B cell (primary cell): ENCODE measurements around the gene SAMD4B. TPM values are rescaled to one million over a fixed set of nuclear protein-coding genes. Genes with fewer than 3 reads are reported as not detected.

Experiments used
- ATAC-seq: fragments of 200-7000 bp; cut with Tn5 transposase; one replicate; pipeline ENCODE4 v1.10.0; 2021; ENCODE audit warnings: low read depth, mild to moderate bottlenecking, moderate number of reproducible peaks, moderate library complexity
- CTCF ChIA-PET: fragments of 350-600 bp; sonication (Branson Sonifier 250); formaldehyde crosslinking; loops from one replicate; lab custom pipeline; 2021; ENCODE audit warnings: antibody characterized with exemption, inconsistent platforms; lab: Charles Lee
- POLR2A ChIA-PET: fragments of 350-600 bp; sonication (Branson Sonifier 250); formaldehyde crosslinking; loops from one replicate; lab custom pipeline; 2021; ENCODE audit warnings: antibody characterized with exemption; lab: Charles Lee
- DNase-seq: peaks from one replicate; pipeline ENCODE4 v3.0.0; 2013
- H2AFZ ChIP-seq: 2 replicates; pipeline ENCODE4 v1.6.1; 2012; ENCODE audit warnings: mild to moderate bottlenecking, low read depth, low read length; ENCODE audit not compliant: insufficient read depth, poor library complexity, severe bottlenecking
- H3K27ac ChIP-seq, 2 donors: 1 replicate in 1 of 2; 2 replicates in 1 of 2; pipeline ENCODE4 v1.5.1; 2012 to 2013; ENCODE audit warnings: low read length in 2 of 2, mild to moderate bottlenecking in 2 of 2, moderate library complexity in 1 of 2
- H3K27me3 ChIP-seq, 4 experiments: fragments of 200-600 bp in 1 of 4; sonication (generic) in 1 of 4; replicated peaks in 1 of 4; 1 replicate in 2 of 4; 2 replicates in 2 of 4; pipeline versions ENCODE4 v1.6.1 to v1.7.0; 2013 to 2016; ENCODE audit warnings: low read length in 3 of 4, mild to moderate bottlenecking in 2 of 4, mixed read lengths in 1 of 4, moderate library complexity in 1 of 4; ENCODE audit not compliant: insufficient read depth in 4 of 4, control insufficient read depth in 3 of 4; ENCODE audit errors: control extremely low read depth in 1 of 4
- H3K36me3 ChIP-seq, 2 experiments: replicated peaks in 1 of 2; 1 replicate in 1 of 2; 2 replicates in 1 of 2; pipeline versions ENCODE4 v1.6.1 to v1.7.1; 2013; ENCODE audit warnings: low read length in 1 of 2; ENCODE audit not compliant: insufficient read depth in 2 of 2, control insufficient read depth in 1 of 2; ENCODE audit errors: control extremely low read depth in 1 of 2, extremely low read depth in 1 of 2
- H3K4me1 ChIP-seq, 2 donors: fragments of 200-600 bp in 1 of 2; sonication (generic) in 1 of 2; 1 replicate in 1 of 2; 2 replicates in 1 of 2; pipeline versions ENCODE4 v1.5.1 to v1.6.1; 2013 to 2017; ENCODE audit warnings: low read length in 2 of 2; ENCODE audit not compliant: control insufficient read depth in 2 of 2, insufficient read depth in 2 of 2
- H3K4me2 ChIP-seq: replicated peaks from 2 replicates; pipeline ENCODE3; 2012; ENCODE audit warnings: mild to moderate bottlenecking, low read depth, low read length; ENCODE audit not compliant: poor library complexity, severe bottlenecking
- H3K4me3 ChIP-seq, 5 experiments: fragments of 200-600 bp in 1 of 5; sonication (generic) in 1 of 5; 1 replicate in 3 of 5; 2 replicates in 2 of 5; pipeline versions ENCODE4 v1.5.1 to v1.7.0; 2011 to 2016; ENCODE audit warnings: low read length in 4 of 5, mild to moderate bottlenecking in 4 of 5, low read depth in 2 of 5, control low read depth in 1 of 5, moderate library complexity in 1 of 5; ENCODE audit not compliant: insufficient read depth in 1 of 5; ENCODE audit errors: control extremely low read depth in 1 of 5, extremely low read depth in 1 of 5
- H3K79me2 ChIP-seq: fragments of 200-600 bp; sonication (generic); one replicate; pipeline ENCODE4 v1.6.0; 2016; ENCODE audit warnings: low read length; ENCODE audit not compliant: control insufficient read depth, insufficient read depth
- H3K9ac ChIP-seq: fragments of 200-600 bp; sonication (generic); 2 replicates; pipeline ENCODE4 v1.6.1; 2017; ENCODE audit warnings: mild to moderate bottlenecking, low read length, moderate library complexity
- H3K9me3 ChIP-seq, 3 donors: one replicate each; pipeline versions ENCODE4 v1.6.1 to v1.7.1; 2013; ENCODE audit warnings: low read length in 2 of 3; ENCODE audit not compliant: control insufficient read depth in 2 of 3, insufficient read depth in 1 of 3; ENCODE audit errors: control extremely low read depth in 1 of 3
- H4K20me1 ChIP-seq: 2 replicates; pipeline ENCODE4 v1.6.0; 2012; ENCODE audit warnings: mild to moderate bottlenecking, low read length; ENCODE audit not compliant: insufficient read depth, control insufficient read depth, poor library complexity, severe bottlenecking
- H3K27ac Mint-ChIP-seq: one replicate; pipeline ENCODE4 v1.8.0; 2021; ENCODE audit warnings: mixed read lengths
- H3K27me3 Mint-ChIP-seq: one replicate; pipeline ENCODE4 v1.8.0; 2021; ENCODE audit warnings: mixed read lengths
- H3K4me1 Mint-ChIP-seq: one replicate; pipeline ENCODE4 v1.8.0; 2021; ENCODE audit warnings: mixed read lengths
- H3K4me3 Mint-ChIP-seq: one replicate; pipeline ENCODE4 v1.8.0; 2021; ENCODE audit warnings: mixed read lengths
- H3K9me3 Mint-ChIP-seq: one replicate; pipeline ENCODE4 v1.8.0; 2022; ENCODE audit warnings: mixed read lengths; ENCODE audit not compliant: insufficient read depth
- EZH2 ChIP-seq: IDR thresholded peaks from 2 replicates; pipeline ENCODE4 v1.6.1; 2012; ENCODE audit warnings: borderline replicate concordance, low read depth, mild to moderate bottlenecking, moderate library complexity, low read length; ENCODE audit not compliant: insufficient read depth, poor library complexity, severe bottlenecking
- WGBS: methylation state at CpG from one replicate; pipeline ENCODE4 v1.1.5; 2013; ENCODE audit warnings: missing lambda C conversion rate; ENCODE audit not compliant: insufficient coverage; 5-methylcytosine and 5-hydroxymethylcytosine counted together
- intact Hi-C: fragments of 100-400 bp; cut with micrococcal nuclease; formaldehyde crosslinking; loops from one replicate; pipeline ENCODE4 v1.10.0; 2022
- polyA plus RNA-seq: library from polyadenylated mRNA; depleted of rRNA; stranded (reverse); fragments of >200 nt; gene quantifications from 2 replicates; pipeline ENCODE4 v1.2.3, GENCODE V29; 2012
- total RNA-seq, 2 donors: library from RNA; stranded (reverse); fragments of 120-200 nt in 1 of 2; gene quantifications; 1 replicate in 1 of 2; 2 replicates in 1 of 2; pipeline versions ENCODE4 v1.2.3 to v1.2.4, GENCODE V29; 2013 to 2022
- TF ChIP-seq, protein P1 (sequence below): fragments of 200-600 bp; IDR thresholded peaks from one replicate; pipeline ENCODE4 v1.8.0; 2022; ENCODE audit warnings: antibody characterized with exemption, mild to moderate bottlenecking

The SAMD4B gene
- total and polyA plus RNA-seq, 2 donors (not counting 1 experiment from before 2014, with no cell fraction given): 87.3 to 90.0 TPM

- POLR2A ChIA-PET: no interaction called here
- CTCF ChIA-PET: interaction anchor here (2.5 kb wide), 1 partner anchor 48 kb away, joined by 7 read pairs; no protein-coding TSS in a partner anchor
- TF ChIP-seq EZH2: no peak
- TF ChIP-seq, protein P1, sequence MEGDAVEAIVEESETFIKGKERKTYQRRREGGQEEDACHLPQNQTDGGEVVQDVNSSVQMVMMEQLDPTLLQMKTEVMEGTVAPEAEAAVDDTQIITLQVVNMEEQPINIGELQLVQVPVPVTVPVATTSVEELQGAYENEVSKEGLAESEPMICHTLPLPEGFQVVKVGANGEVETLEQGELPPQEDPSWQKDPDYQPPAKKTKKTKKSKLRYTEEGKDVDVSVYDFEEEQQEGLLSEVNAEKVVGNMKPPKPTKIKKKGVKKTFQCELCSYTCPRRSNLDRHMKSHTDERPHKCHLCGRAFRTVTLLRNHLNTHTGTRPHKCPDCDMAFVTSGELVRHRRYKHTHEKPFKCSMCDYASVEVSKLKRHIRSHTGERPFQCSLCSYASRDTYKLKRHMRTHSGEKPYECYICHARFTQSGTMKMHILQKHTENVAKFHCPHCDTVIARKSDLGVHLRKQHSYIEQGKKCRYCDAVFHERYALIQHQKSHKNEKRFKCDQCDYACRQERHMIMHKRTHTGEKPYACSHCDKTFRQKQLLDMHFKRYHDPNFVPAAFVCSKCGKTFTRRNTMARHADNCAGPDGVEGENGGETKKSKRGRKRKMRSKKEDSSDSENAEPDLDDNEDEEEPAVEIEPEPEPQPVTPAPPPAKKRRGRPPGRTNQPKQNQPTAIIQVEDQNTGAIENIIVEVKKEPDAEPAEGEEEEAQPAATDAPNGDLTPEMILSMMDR: no peak
- Histone ChIP-seq H3K36me3 (peaks cover 3 to 59% of the 10 kb centered on the region in 2 experiments), H4K20me1 (peaks cover 35% of the 10 kb centered on the region), H2AFZ (no peak overlapping the region), H3K27ac (no peak overlapping the region), H3K4me2 (no peak overlapping the region), H3K9me3 (no peaks in the 10 kb centered on the region), H3K4me1 (peaks cover 10 to 17% of the 10 kb centered on the region in 2 donors), H3K9ac (no peak overlapping the region), H3K79me2 (peaks cover 53% of the 10 kb centered on the region), H3K27me3 (no peaks in the 10 kb centered on the region), H3K4me3 (no peak overlapping the region)
- no peaks in the 10 kb centered on the region for H3K27me3 Mint-ChIP-seq
- no peak overlapping the region for H3K27ac Mint-ChIP-seq
- DNase-seq (no peak), ATAC-seq (no peak)
- WGBS: 100% methylated on average over 1 of the region's 3 CpGs
- intact Hi-C loops: no loop called here
- peaks cover 46% of the 10 kb centered on the region for H3K4me1 Mint-ChIP-seq
- no peak overlapping the region for H3K4me3 Mint-ChIP-seq
- H3K9me3 Mint-ChIP-seq: no peaks in the 10 kb centered on the region
Observed at GRCh38 chr19:39350156-39350555, 7.9 kb downstream of the SAMD4B start.

DNA sequence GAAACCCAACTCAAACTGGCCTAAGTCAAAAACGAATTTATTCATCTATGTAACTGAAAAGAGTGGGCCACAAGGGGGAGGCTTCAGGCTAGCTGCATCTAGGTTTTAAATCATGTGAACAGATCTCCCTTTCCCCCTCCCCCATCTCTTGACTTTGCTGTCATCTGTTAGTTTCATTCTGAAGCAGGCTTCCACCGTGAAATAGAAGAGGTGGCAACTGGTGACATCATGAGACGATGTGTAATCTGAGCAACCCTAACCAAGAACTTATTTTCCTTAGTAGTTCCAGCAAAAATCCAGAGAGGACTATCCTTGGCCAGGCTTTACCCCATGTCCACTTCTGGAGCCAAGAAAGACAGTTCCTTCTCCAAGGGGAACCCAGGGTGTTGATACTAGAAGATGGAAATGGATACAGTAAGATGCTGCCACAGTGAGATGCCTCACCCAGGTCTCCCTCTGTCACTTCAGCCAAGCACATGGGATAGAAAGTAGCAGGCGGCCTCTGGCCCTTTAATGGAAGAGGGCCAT is 9.4 kb downstream of the SAMD4B start:
- peaks cover 42% of the 10 kb centered on the region for H3K79me2 ChIP-seq
- no peaks in the 10 kb centered on the region for H3K9me3 ChIP-seq
- Mint-ChIP-seq H3K27me3 (no peaks in the 10 kb centered on the region), H3K4me3 (no peak overlapping the region), H3K9me3 (no peaks in the 10 kb centered on the region), H3K27ac (peak overlapping the region; percentile 82), H3K4me1 (peaks cover 32% of the 10 kb centered on the region)
- no peak for TF ChIP-seq EZH2
- TF ChIP-seq, protein P1: peak; percentile 50
- H3K4me3 ChIP-seq: no peak overlapping the region
- ChIA-PET POLR2A (no interaction called here), CTCF (no interaction called here)
- intact Hi-C loops: no loop called here
- peaks cover 10 to 14% of the 10 kb centered on the region in 2 donors for H3K4me1 ChIP-seq
- no peak overlapping the region for H3K9ac ChIP-seq
- H3K27me3 ChIP-seq: no peaks in the 10 kb centered on the region
- peak overlapping the region; percentile 71 to 86 for H3K27ac ChIP-seq
- peaks cover 27% of the 10 kb centered on the region for H4K20me1 ChIP-seq
- DNase-seq (peak; percentile 80), ATAC-seq (peak; percentile 89)
- H3K36me3 ChIP-seq: peaks cover 7 to 67% of the 10 kb centered on the region in 2 experiments
- no CpG with 5 or more reads among the region's 4 CpGs for WGBS
- H2AFZ ChIP-seq: no peak overlapping the region
- H3K4me2 ChIP-seq: peak overlapping the region; percentile 32
